ENCODE data around the gene MFAP3. TPM values are rescaled to one million over a fixed set of nuclear protein-coding genes. Genes with fewer than 3 reads are reported as not detected.

MFAP3 gene
- total and polyA plus RNA-seq, 2 donors (not counting 1 experiment from before 2014, with no cell fraction given), result 4.8 to 27.1 TPM

DNA sequence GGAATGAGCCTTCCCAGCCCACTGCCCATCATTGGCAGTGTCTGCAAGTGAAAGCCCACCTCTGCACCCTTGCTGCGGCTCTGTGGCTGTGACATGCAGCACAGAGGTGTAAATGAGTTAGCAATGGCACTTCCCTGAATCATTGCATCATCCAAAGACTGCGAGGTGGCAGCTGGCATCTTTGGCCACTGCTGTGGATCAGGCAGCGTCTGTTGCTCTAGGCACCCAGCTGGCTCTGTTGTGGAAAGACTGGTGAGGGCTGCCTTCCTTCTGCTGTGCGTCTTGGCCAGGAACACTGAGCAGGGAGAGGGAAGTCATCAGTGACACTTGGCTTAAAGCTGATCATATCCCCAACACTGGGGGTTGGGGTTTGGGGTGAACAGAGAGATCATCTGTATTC is 64.5 kb downstream of the MFAP3 start:
- no peaks in the 10 kb centered on the region for H3K79me2 ChIP-seq (ENCODE audit: control insufficient read depth, insufficient read depth, low read length)
- no peak overlapping the region for H3K4me2 ChIP-seq (replicated peaks; ENCODE audit: low read depth, low read length, poor library complexity, severe bottlenecking)
- H3K36me3 ChIP-seq (replicated peaks in 1 of 2; ENCODE audit: control extremely low read depth in 1 of 2, control insufficient read depth in 1 of 2, extremely low read depth in 1 of 2, insufficient read depth in 2 of 2, low read length in 1 of 2), result no peaks in the 10 kb centered on the region
- no peak overlapping the region for H3K27ac ChIP-seq (ENCODE audit: low read length in 2 of 2)
- H3K27ac Mint-ChIP-seq, result no peak overlapping the region
- no peaks in the 10 kb centered on the region for H3K9me3 Mint-ChIP-seq (ENCODE audit: insufficient read depth)
- ATAC-seq (ENCODE audit: low read depth) (no peak), DNase-seq (no peak)
- ChIA-PET CTCF (no interaction called here), POLR2A (no interaction called here)
- no peaks in the 10 kb centered on the region for H3K4me1 ChIP-seq (ENCODE audit: control insufficient read depth in 2 of 2, insufficient read depth in 2 of 2, low read length in 2 of 2)
- H2AFZ ChIP-seq (ENCODE audit: insufficient read depth, low read depth, low read length, poor library complexity, severe bottlenecking), result no peak overlapping the region
- no peaks in the 10 kb centered on the region for H3K9me3 ChIP-seq (ENCODE audit: control extremely low read depth in 1 of 3, control insufficient read depth in 2 of 3, insufficient read depth in 1 of 3, low read length in 2 of 3)
- peaks cover 0 to 5% (median 1%) of the 10 kb centered on the region in 4 experiments for H3K27me3 ChIP-seq (replicated peaks in 1 of 4; ENCODE audit: control extremely low read depth in 1 of 4, control insufficient read depth in 3 of 4, insufficient read depth in 4 of 4, low read length in 3 of 4)
- no peak overlapping the region for H3K4me3 Mint-ChIP-seq
- intact Hi-C loops (cut with micrococcal nuclease), result no loop called here
- H3K27me3 Mint-ChIP-seq, result peaks cover 29% of the 10 kb centered on the region
- no peak overlapping the region for H3K9ac ChIP-seq (ENCODE audit: low read length)
- TF ChIP-seq EZH2 (IDR thresholded peaks at IDR 0.05; ENCODE audit: borderline replicate concordance, insufficient read depth, low read depth, low read length, poor library complexity, severe bottlenecking), result no peak
- TF ChIP-seq, protein P1, sequence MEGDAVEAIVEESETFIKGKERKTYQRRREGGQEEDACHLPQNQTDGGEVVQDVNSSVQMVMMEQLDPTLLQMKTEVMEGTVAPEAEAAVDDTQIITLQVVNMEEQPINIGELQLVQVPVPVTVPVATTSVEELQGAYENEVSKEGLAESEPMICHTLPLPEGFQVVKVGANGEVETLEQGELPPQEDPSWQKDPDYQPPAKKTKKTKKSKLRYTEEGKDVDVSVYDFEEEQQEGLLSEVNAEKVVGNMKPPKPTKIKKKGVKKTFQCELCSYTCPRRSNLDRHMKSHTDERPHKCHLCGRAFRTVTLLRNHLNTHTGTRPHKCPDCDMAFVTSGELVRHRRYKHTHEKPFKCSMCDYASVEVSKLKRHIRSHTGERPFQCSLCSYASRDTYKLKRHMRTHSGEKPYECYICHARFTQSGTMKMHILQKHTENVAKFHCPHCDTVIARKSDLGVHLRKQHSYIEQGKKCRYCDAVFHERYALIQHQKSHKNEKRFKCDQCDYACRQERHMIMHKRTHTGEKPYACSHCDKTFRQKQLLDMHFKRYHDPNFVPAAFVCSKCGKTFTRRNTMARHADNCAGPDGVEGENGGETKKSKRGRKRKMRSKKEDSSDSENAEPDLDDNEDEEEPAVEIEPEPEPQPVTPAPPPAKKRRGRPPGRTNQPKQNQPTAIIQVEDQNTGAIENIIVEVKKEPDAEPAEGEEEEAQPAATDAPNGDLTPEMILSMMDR (IDR thresholded peaks at IDR 0.05), result no peak
- 69% methylated on average over 4 of the region's 4 CpGs for WGBS (ENCODE audit: insufficient coverage)
- no peak overlapping the region for H3K4me3 ChIP-seq (ENCODE audit: control extremely low read depth in 1 of 5, extremely low read depth in 1 of 5, insufficient read depth in 1 of 5, low read depth in 2 of 5, low read length in 4 of 5)
- H3K4me1 Mint-ChIP-seq, result no peaks in the 10 kb centered on the region
- no peaks in the 10 kb centered on the region for H4K20me1 ChIP-seq (ENCODE audit: control insufficient read depth, insufficient read depth, low read length, poor library complexity, severe bottlenecking)

Other genes starting within 250 kb of the MFAP3 start
- 34.2 and 36.2 TPM in 2 replicates for gene FAM114A2, start 57 bp upstream of the MFAP3 start, total RNA-seq
- gene FAM114A2, start 57 bp upstream of the MFAP3 start, polyA plus RNA-seq, result 6.0 and 10.4 TPM in 2 replicates
- gene GALNT10, start 151.8 kb downstream of the MFAP3 start, total RNA-seq, result 41.8 and 42.8 TPM in 2 replicates
- 24.0 and 27.7 TPM in 2 replicates for gene GALNT10, start 151.8 kb downstream of the MFAP3 start, polyA plus RNA-seq